Endothelial cell (in vitro differentiated cells): ENCODE results near the gene ZNF423. TPM values are rescaled to one million over a fixed set of nuclear protein-coding genes. Genes with fewer than 3 reads are reported as not detected.

Experiments used
- DNase-seq: peaks from one replicate; pipeline ENCODE4 v3.0.0; 2021; ENCODE audit warnings: low spot score
- H3K27ac Mint-ChIP-seq: one replicate; pipeline ENCODE4 v1.8.0; 2021; ENCODE audit warnings: mixed read lengths, inconsistent platforms; ENCODE audit not compliant: unreplicated experiment
- H3K27me3 Mint-ChIP-seq: one replicate; pipeline ENCODE4 v1.8.0; 2021; ENCODE audit warnings: mild to moderate bottlenecking, moderate library complexity, mixed read lengths, inconsistent platforms; ENCODE audit not compliant: unreplicated experiment
- H3K36me3 Mint-ChIP-seq: one replicate; pipeline ENCODE4 v1.8.0; 2021; ENCODE audit warnings: mild to moderate bottlenecking, low read depth, mixed read lengths, inconsistent platforms; ENCODE audit not compliant: unreplicated experiment
- H3K4me1 Mint-ChIP-seq: one replicate; pipeline ENCODE4 v1.8.0; 2021; ENCODE audit warnings: mild to moderate bottlenecking, mixed read lengths, inconsistent platforms; ENCODE audit not compliant: unreplicated experiment
- H3K4me3 Mint-ChIP-seq: one replicate; pipeline ENCODE4 v1.8.0; 2021; ENCODE audit warnings: mild to moderate bottlenecking, mixed read lengths, inconsistent platforms; ENCODE audit not compliant: unreplicated experiment
- H3K9me3 Mint-ChIP-seq: one replicate; pipeline ENCODE4 v1.8.0; 2021; ENCODE audit warnings: mixed read lengths, inconsistent platforms; ENCODE audit not compliant: unreplicated experiment
- CTCF ChIP-seq: fragments of 200-600 bp; sonication (generic); IDR thresholded peaks from one replicate; pipeline ENCODE4 v1.5.0; 2021; ENCODE audit warnings: antibody characterized with exemption; ENCODE audit not compliant: unreplicated experiment
- total RNA-seq: library from RNA; stranded (reverse); fragmentation: NEBNext Ultra II Directional; extraction: Animal tissue kit (Norgen Biotek cat#: 25700); gene quantifications from one replicate; pipeline ENCODE4 v1.2.1, GENCODE V29; 2021; ENCODE audit not compliant: unreplicated experiment

The ZNF423 gene
- total RNA-seq, 1 donor from 2014 or later, result 44.8 TPM

GRCh38 chr16:49737541-49737940 lies 118.4 kb downstream of the ZNF423 start:
- no peak overlapping the region for H3K27ac Mint-ChIP-seq

GRCh38 chr16:49734331-49734730 lies 121.6 kb downstream of the ZNF423 start:
- Mint-ChIP-seq H3K4me3 (no peak overlapping the region), H3K36me3 (peaks cover 28% of the 10 kb centered on the region), H3K4me1 (no peaks in the 10 kb centered on the region), H3K27me3 (peaks cover 18% of the 10 kb centered on the region), H3K27ac (no peak overlapping the region), H3K9me3 (no peaks in the 10 kb centered on the region)
- DNase-seq, result no peak
- TF ChIP-seq CTCF, result no peak

More at GRCh38 chr16:49737541-49737940, 118.4 kb downstream of the ZNF423 start:
- no peak for TF ChIP-seq CTCF
- H3K9me3 Mint-ChIP-seq, result no peaks in the 10 kb centered on the region
- DNase-seq, result no peak
- peaks cover 8% of the 10 kb centered on the region for H3K36me3 Mint-ChIP-seq
- H3K4me3 Mint-ChIP-seq, result no peak overlapping the region
- no peaks in the 10 kb centered on the region for H3K4me1 Mint-ChIP-seq
- peaks cover 15% of the 10 kb centered on the region for H3K27me3 Mint-ChIP-seq

GRCh38 chr16:49733313-49734009 lies 122.5 kb downstream of the ZNF423 start:
- no peak for DNase-seq
- Mint-ChIP-seq H3K27ac (no peak overlapping the region), H3K4me1 (no peaks in the 10 kb centered on the region), H3K4me3 (no peak overlapping the region), H3K36me3 (peaks cover 28% of the 10 kb centered on the region), H3K27me3 (peaks cover 18% of the 10 kb centered on the region), H3K9me3 (no peaks in the 10 kb centered on the region)
- no peak for TF ChIP-seq CTCF

GRCh38 chr16:49731911-49732310 lies 124.0 kb downstream of the ZNF423 start:
- Mint-ChIP-seq H3K27me3 (peaks cover 17% of the 10 kb centered on the region), H3K27ac (no peak overlapping the region), H3K4me3 (no peak overlapping the region), H3K4me1 (no peaks in the 10 kb centered on the region), H3K36me3 (peaks cover 37% of the 10 kb centered on the region), H3K9me3 (no peaks in the 10 kb centered on the region)
- no peak for TF ChIP-seq CTCF
- DNase-seq, result no peak

- no peak for DNase-seq
- Mint-ChIP-seq H3K9me3 (no peaks in the 10 kb centered on the region), H3K36me3 (peaks cover 37% of the 10 kb centered on the region), H3K27me3 (peaks cover 9% of the 10 kb centered on the region), H3K4me3 (peak overlapping the region; percentile 80), H3K4me1 (no peaks in the 10 kb centered on the region), H3K27ac (no peak overlapping the region)
- TF ChIP-seq CTCF, result no peak
Measured at GRCh38 chr16:49730772-49731171, 125.1 kb downstream of the ZNF423 start.
